Measurements from ENCODE around the gene KLC3.

- TF ChIP-seq POLR2AphosphoS5 (IDR thresholded peaks at IDR 0.05; ENCODE audit: borderline replicate concordance, low read depth, low read length), result no peak
- TF ChIP-seq EZH2 (IDR thresholded peaks at IDR 0.05), result no peak
- no peak for TF ChIP-seq FOXP2 (optimal IDR thresholded peaks at IDR 0.05; ENCODE audit: control extremely low read depth, extremely low read length, insufficient read depth)
Measured at GRCh38 chr19:45385392-45386221, 45.1 kb downstream of the KLC3 start.
